Stimulated activated CD8-positive, alpha-beta memory T cell treated with anti-CD3 and anti-CD28 coated beads, Interleukin-15, amount 100 ng/mL, for 48 hours (primary cell): ENCODE results near the gene SATB1.
"Not testable (repeated sequence)": the region's sequence is repeated elsewhere in the genome, so short reads cannot be mapped to it uniquely, and the experiment has no call there.

Experiments used
- DNase-seq, 2 donors: peaks; one replicate each; pipeline ENCODE4 v3.0.0-alpha.2; 2020; ENCODE audit warnings: low read depth in 2 of 2

The SATB1 gene

DNA sequence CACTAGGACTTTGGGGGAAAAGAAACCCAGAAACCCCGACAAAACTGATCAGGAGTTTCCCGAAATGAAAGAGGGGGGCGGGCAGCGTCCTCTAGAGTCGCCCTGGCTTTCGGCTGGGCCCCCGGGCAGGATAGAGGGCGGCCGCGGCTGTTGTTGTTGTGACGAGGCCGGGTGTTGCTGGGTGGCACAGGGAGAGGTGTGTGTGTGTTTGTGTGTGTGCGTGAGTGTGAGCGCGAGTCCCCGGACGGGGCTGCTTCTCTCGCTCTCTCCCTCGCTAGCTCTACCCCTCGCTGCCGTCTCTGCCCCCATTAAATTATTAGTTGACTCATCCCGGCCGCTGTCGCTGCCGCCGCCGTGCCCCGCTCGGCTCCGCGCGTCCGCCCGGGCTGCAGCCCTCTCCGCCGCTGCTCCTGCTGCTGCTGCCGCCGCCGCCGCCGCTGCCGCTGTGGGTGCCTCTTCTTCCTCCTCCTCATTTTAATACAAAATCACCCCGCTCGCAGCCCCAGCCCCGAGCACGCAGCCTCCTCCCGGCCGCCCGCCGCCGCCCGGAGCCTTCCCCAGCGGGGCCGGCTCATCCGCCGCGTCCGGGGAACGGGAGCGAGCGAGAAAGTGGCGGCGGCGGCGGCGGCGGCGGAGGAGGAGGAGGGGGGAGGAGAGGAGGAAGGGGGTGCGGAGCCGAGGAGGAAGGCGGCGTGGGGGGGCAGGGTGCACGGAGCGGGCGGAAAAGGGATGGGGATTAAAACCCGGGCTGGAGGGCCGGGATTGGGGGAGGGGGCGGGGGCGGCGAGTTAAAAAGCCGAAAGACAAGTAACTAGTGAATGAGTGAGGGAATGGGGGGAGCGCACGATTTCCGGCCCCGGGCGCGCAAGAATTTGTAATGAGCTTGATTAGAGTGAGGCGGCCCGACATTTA, at the start of gene SATB1:
Gene SATB1 (minus strand): TSS at position 611 of the 912 bp plus-strand sequence. CDS start 4,372 bp downstream, outside the sequence.
- DNase-seq = peak in 1 of 2 donors; percentile 28

DNA sequence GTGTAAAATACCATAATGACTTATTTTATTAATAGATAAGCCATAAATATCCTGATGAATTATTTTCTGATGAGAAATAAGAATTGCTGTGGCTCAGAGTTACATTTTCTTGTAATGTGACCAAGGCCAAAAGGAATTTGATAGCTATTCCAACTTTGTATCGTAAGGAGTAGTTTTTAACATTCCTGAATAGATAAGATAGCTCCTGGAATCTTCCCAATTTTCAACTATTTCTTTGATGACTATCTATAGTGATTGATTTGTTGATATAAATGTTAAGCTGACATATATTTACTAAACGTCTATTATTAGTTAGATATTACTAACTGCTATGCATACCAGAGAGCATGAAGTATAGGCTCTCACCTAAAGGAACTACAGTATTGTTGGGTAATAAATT, 49.1 kb upstream of the SATB1 start:
- DNase-seq = no peak

DNA sequence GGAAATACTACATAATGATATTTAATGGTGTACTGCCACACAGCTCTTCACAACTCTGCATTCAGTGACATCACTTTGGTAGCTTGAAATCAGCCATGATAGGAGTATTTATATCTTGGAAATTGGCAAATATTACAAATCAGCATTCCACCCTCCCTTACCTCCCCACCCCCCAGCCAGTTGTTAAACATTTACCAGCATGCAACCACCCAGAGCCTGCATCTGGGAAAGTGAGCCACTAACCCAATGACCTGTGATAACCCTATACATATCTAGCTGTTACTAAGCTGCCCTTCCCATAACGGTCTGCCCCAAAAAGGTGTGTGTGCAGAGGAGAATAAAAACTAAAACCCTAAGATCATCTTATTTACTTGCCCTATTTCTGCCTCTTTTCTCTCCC, 44.6 kb upstream of the SATB1 start:
- no peak for DNase-seq

GRCh38 chr3:18466136-18466535, 41.0 kb upstream of the SATB1 start:
- DNase-seq = no peak

- no peak for DNase-seq
These were observed 29.6 kb upstream of the SATB1 start for GRCh38 chr3:18454766-18455165.

GRCh38 chr3:18449618-18450017, 24.5 kb upstream of the SATB1 start:
- DNase-seq = not testable (repeated sequence)

GRCh38 chr3:18447720-18448119, 22.6 kb upstream of the SATB1 start:
- DNase-seq = no peak

GRCh38 chr3:18446149-18446825, 21.1 kb upstream of the SATB1 start:
- no peak for DNase-seq

GRCh38 chr3:18445401-18446148, 20.4 kb upstream of the SATB1 start:
- DNase-seq = peak; percentile 56 to 75

- peak; percentile 68 to 69 for DNase-seq
These were observed 19.7 kb upstream of the SATB1 start for GRCh38 chr3:18444595-18445400.

GRCh38 chr3:18443665-18444594, 18.8 kb upstream of the SATB1 start:
- DNase-seq = no peak

GRCh38 chr3:18442756-18443664, 17.9 kb upstream of the SATB1 start:
- DNase-seq = no peak

GRCh38 chr3:18441551-18441950, 16.4 kb upstream of the SATB1 start:
- DNase-seq = no peak

DNA sequence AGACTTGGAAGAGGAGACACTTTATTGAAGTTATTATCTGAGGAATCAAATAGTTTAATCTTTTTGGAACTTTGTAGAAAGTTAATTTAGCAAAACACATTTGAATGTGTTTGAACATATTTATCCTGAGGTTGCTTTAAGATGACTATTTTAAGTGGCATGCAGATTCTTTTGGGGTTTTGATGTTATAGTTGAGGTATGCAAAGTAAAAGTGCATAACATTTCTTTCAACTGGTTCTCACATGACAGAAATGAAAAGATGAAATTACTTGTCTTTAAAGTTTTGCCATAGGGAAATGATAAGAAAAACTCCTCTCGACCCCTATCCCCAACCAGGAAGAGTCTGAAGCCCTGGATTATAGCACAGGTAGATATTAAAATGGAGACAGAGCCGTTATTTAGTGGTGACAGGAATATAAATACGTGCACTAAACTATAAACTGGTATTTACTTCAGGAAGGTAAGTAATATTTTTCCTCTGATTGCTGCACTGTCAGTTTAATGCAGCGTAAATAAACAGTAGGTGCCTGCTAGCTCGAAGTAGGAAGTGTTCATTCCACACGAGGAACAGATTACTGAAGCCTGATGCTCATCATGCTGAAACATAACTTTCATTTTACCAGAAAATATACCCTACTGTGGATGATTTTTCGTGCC, 15.1 kb upstream of the SATB1 start:
- DNase-seq = no peak

DNA sequence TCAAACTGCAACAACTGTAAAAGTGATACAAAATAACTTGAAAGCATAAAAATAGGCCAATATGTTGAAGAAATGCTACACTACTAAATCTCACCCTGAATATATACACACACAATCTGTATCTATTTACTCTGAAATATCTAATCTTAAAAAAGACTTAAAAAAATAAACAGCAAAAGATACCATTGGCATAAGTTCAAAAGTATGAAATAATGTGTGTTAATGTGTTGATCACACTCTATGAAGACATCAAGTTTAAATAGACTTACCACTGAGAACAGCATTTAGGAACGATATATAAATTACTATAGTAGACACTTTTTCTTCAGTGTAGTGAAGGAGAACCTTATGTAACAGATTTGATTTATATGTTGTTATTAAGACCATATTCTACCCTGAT, 14.1 kb upstream of the SATB1 start:
- DNase-seq = no peak

DNA sequence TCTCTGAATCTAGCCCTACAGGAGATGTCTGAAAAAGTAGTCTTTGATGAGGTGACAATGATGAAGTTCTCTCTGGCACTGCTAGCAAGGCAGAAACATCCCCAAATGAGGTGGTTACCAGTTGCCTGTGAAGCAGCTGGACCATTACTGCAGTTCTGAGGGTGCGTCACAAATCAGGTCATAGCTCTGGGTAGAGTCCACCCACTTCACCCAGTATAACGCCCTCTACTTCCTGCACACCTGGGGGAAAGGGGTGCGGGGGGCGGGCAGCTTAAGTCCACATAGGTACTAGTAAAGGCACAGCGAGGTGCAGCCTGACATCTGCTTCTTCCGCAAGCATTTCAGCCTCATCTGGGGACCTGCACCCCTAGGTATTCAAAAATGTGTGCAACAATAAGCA, 13.4 kb upstream of the SATB1 start:
- peak in 1 of 2 donors; percentile 55 for DNase-seq

GRCh38 chr3:18436213-18436612, 11.1 kb upstream of the SATB1 start:
- DNase-seq = no peak

- DNase-seq = no peak
These were observed 9.6 kb upstream of the SATB1 start for GRCh38 chr3:18434711-18435110.

DNA sequence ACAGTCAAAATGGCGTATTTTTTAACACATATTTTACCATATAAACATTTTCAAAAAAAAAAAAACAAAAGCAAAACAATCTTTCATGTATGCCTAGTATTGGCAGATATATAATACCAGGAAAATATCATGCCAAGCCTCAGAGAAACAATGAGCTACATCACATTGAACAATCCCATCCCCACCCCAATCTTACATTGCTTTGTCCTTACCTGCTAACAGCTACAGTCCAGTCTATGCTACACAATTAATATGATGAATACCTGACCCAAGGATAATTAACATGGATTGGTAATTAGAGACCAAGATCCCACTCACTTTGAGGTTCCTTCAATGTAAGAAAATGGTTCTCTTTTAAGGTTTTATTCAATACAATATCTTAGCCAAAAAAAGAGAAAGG, 7.6 kb upstream of the SATB1 start:
- no peak for DNase-seq
